ENCODE results near the gene GALNT2. TPM values are rescaled to one million over a fixed set of nuclear protein-coding genes. Genes with fewer than 3 reads are reported as not detected.

The GALNT2 gene
- 144 to 173 TPM (median 157 TPM) in 5 replicates for total RNA-seq (2022; extraction: Qiagen RNA extraction; ENCODE audit: low read depth)

GRCh38 chr1:230066466-230067404 is at the start of gene GALNT2:
GALNT2 (plus strand) TSS chr1:230067238; CDS start chr1:230067281, 43 bp downstream.

